Ishikawa (cell line): Measurements from ENCODE around the gene DIP2B.

ENCODE experiments used
- CEBPB ChIP-seq: IDR thresholded peaks from 2 replicates; pipeline ENCODE4 v1.6.1; 2012
- CREB1 ChIP-seq: IDR thresholded peaks from 2 replicates; pipeline ENCODE4 v1.6.1; 2012; ENCODE audit warnings: low read depth
- EGR1 ChIP-seq: IDR thresholded peaks from 2 replicates; pipeline ENCODE4 v1.6.1; 2012
- EP300 ChIP-seq: IDR thresholded peaks from 2 replicates; pipeline ENCODE4 v1.6.1; 2012; ENCODE audit warnings: borderline replicate concordance
- FOXM1 ChIP-seq: IDR thresholded peaks from 2 replicates; pipeline ENCODE4 v1.6.1; 2012; ENCODE audit warnings: low read depth, borderline replicate concordance
- MAX ChIP-seq: IDR thresholded peaks from 2 replicates; pipeline ENCODE4 v1.6.1; 2012
- NFIC ChIP-seq: IDR thresholded peaks from 2 replicates; pipeline ENCODE4 v1.6.1; 2012
- RAD21 ChIP-seq: IDR thresholded peaks from 2 replicates; pipeline ENCODE4 v1.6.1; 2012; ENCODE audit warnings: low read depth
- TAF1 ChIP-seq: IDR thresholded peaks from 2 replicates; pipeline ENCODE4 v1.6.1; 2012; ENCODE audit warnings: low read depth, mild to moderate bottlenecking
- TEAD4 ChIP-seq: IDR thresholded peaks from 2 replicates; pipeline ENCODE4 v1.6.1; 2012
- USF1 ChIP-seq: IDR thresholded peaks from 2 replicates; pipeline ENCODE4 v1.6.1; 2012
- YY1 ChIP-seq: IDR thresholded peaks from 2 replicates; pipeline ENCODE4 v1.6.1; 2012; ENCODE audit warnings: low read depth
- ZBTB7A ChIP-seq: IDR thresholded peaks from 2 replicates; pipeline ENCODE4 v1.6.1; 2012; ENCODE audit warnings: low read depth
- TF ChIP-seq, protein P1 (sequence below): IDR thresholded peaks from 2 replicates; pipeline ENCODE4 v1.6.1; 2012; ENCODE audit warnings: low read depth, mild to moderate bottlenecking

DNA sequence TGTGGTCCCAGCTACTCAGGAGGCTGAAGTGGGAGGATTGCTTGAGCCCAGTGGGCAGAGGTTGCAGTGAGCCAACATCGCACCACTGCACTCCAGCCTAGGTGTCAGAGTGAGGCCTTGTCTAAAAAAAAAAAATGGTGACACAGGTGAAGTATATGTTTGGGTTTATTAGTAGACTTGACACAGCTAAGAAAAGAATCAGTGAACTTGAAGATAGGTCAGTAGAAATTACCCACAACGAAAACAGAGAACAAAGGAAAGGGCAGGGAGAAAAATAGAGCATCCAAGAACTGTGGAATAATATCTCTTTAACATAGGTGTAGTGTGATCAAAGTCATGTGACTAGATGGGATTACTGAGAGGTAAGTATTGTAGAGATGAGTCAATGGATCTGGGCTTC is 282.8 kb downstream of the DIP2B start:
- TF ChIP-seq EGR1 (no peak), YY1 (no peak), TAF1 (no peak), EP300 (no peak), CEBPB (no peak), CREB1 (no peak), RAD21 (no peak), USF1 (no peak; the same call in 1 of the 2 replicates), MAX (no peak), ZBTB7A (no peak), FOXM1 (no peak), NFIC (no peak), TEAD4 (no peak)
- TF ChIP-seq, protein P1, sequence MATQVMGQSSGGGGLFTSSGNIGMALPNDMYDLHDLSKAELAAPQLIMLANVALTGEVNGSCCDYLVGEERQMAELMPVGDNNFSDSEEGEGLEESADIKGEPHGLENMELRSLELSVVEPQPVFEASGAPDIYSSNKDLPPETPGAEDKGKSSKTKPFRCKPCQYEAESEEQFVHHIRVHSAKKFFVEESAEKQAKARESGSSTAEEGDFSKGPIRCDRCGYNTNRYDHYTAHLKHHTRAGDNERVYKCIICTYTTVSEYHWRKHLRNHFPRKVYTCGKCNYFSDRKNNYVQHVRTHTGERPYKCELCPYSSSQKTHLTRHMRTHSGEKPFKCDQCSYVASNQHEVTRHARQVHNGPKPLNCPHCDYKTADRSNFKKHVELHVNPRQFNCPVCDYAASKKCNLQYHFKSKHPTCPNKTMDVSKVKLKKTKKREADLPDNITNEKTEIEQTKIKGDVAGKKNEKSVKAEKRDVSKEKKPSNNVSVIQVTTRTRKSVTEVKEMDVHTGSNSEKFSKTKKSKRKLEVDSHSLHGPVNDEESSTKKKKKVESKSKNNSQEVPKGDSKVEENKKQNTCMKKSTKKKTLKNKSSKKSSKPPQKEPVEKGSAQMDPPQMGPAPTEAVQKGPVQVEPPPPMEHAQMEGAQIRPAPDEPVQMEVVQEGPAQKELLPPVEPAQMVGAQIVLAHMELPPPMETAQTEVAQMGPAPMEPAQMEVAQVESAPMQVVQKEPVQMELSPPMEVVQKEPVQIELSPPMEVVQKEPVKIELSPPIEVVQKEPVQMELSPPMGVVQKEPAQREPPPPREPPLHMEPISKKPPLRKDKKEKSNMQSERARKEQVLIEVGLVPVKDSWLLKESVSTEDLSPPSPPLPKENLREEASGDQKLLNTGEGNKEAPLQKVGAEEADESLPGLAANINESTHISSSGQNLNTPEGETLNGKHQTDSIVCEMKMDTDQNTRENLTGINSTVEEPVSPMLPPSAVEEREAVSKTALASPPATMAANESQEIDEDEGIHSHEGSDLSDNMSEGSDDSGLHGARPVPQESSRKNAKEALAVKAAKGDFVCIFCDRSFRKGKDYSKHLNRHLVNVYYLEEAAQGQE: no peak
